PFSK-1 (cell line): ENCODE data around the gene C1orf52.

Experiments used
- FOXP2 ChIP-seq: optimal IDR thresholded peaks from 2 replicates; pipeline ENCODE3; 2011; ENCODE audit warnings: borderline replicate concordance, control low read depth, inconsistent platforms; ENCODE audit not compliant: insufficient read depth; ENCODE audit errors: extremely low read length, extremely low read depth
- POLR2AphosphoS5 ChIP-seq: IDR thresholded peaks from 2 replicates; pipeline ENCODE4 v1.6.1; 2012; ENCODE audit warnings: low read depth, mild to moderate bottlenecking, control low read depth, low read length, moderate library complexity
- REST ChIP-seq, 2 experiments: IDR thresholded peaks; 2 replicates each; pipeline versions ENCODE4 v1.6.1 to v1.8.0; 2011 to 2012; ENCODE audit warnings: low read depth in 2 of 2, low read length in 2 of 2, control low read depth in 1 of 2, inconsistent platforms in 1 of 2, mild to moderate bottlenecking in 1 of 2, moderate library complexity in 1 of 2; ENCODE audit not compliant: insufficient read depth in 1 of 2
- SIN3A ChIP-seq: IDR thresholded peaks from 2 replicates; pipeline ENCODE4 v1.6.1; 2012; ENCODE audit warnings: mild to moderate bottlenecking, low read length, moderate library complexity, borderline replicate concordance; ENCODE audit not compliant: insufficient read depth
- TAF1 ChIP-seq: IDR thresholded peaks from 2 replicates; pipeline ENCODE4 v1.6.1; 2012; ENCODE audit warnings: low read length, control low read depth, borderline replicate concordance; ENCODE audit not compliant: insufficient read depth

C1orf52 gene

GRCh38 chr1:85296980-85297379 is 37.5 kb upstream of the C1orf52 start:
- TF ChIP-seq REST (IDR thresholded peaks at IDR 0.05; ENCODE audit: insufficient read depth in 1 of 2, low read depth in 2 of 2, low read length in 2 of 2): no peak
- no peak for TF ChIP-seq POLR2AphosphoS5
- no peak for TF ChIP-seq SIN3A
- no peak for TF ChIP-seq FOXP2
- TF ChIP-seq TAF1: no peak

GRCh38 chr1:85295654-85296053 is 36.2 kb upstream of the C1orf52 start:
- TF ChIP-seq SIN3A: no peak
- no peak for TF ChIP-seq FOXP2
- no peak for TF ChIP-seq POLR2AphosphoS5

GRCh38 chr1:85295006-85295431 is 35.6 kb upstream of the C1orf52 start:
- no peak for TF ChIP-seq POLR2AphosphoS5
- TF ChIP-seq SIN3A: no peak
- no peak for TF ChIP-seq FOXP2
- no peak for TF ChIP-seq REST (IDR thresholded peaks at IDR 0.05; ENCODE audit: insufficient read depth in 1 of 2, low read depth in 2 of 2, low read length in 2 of 2)
- no peak for TF ChIP-seq TAF1

GRCh38 chr1:85290826-85291225 is 31.4 kb upstream of the C1orf52 start:
- no peak for TF ChIP-seq TAF1
- no peak for TF ChIP-seq POLR2AphosphoS5
- TF ChIP-seq SIN3A: no peak
- TF ChIP-seq FOXP2: no peak
- no peak for TF ChIP-seq REST (IDR thresholded peaks at IDR 0.05; ENCODE audit: insufficient read depth in 1 of 2, low read depth in 2 of 2, low read length in 2 of 2)

- no peak for TF ChIP-seq TAF1
Measured at GRCh38 chr1:85289848-85290335, 30.4 kb upstream of the C1orf52 start.

- no peak for TF ChIP-seq POLR2AphosphoS5
- TF ChIP-seq REST (IDR thresholded peaks at IDR 0.05; ENCODE audit: insufficient read depth in 1 of 2, low read depth in 2 of 2, low read length in 2 of 2): no peak
- no peak for TF ChIP-seq SIN3A
- no peak for TF ChIP-seq FOXP2
- TF ChIP-seq TAF1: no peak
Measured at GRCh38 chr1:85289207-85289847, 29.9 kb upstream of the C1orf52 start.
